Spleen (tissue), 11 donors: ENCODE measurements around the gene GPR157. TPM values are rescaled to one million over a fixed set of nuclear protein-coding genes. Genes with fewer than 3 reads are reported as not detected.
A peak's percentile ranks its signal among the peaks of the same experiment; 100 is the strongest.

Experiments used
- DNase-seq: peaks from one replicate; pipeline ENCODE4 v3.0.0-alpha.2; 2020
- H3K27ac ChIP-seq, 8 donors: fragments of 200-600 bp; sonication (generic) in 7 of 8; 1 replicate in 4 of 8; 2 replicates in 4 of 8; pipeline versions ENCODE4 v1.5.0 to v1.8.0; 2016 to 2021; ENCODE audit warnings: inconsistent platforms in 4 of 8, mild to moderate bottlenecking in 4 of 8, moderate library complexity in 1 of 8
- H3K27me3 ChIP-seq, 7 donors: fragments of 200-600 bp; sonication (generic) in 6 of 7; replicated peaks in 1 of 7; 1 replicate in 4 of 7; 2 replicates in 3 of 7; pipeline versions ENCODE4 v1.5.0 to v1.8.0; 2016 to 2021; ENCODE audit warnings: inconsistent platforms in 3 of 7, mild to moderate bottlenecking in 1 of 7
- H3K36me3 ChIP-seq, 6 donors: fragments of 200-600 bp; sonication (generic) in 5 of 6; 1 replicate in 4 of 6; 2 replicates in 2 of 6; pipeline versions ENCODE4 v1.5.0 to v1.8.0; 2016 to 2021; ENCODE audit warnings: inconsistent platforms in 2 of 6
- H3K4me1 ChIP-seq, 6 donors: fragments of 200-600 bp; sonication (generic) in 5 of 6; 1 replicate in 3 of 6; 2 replicates in 3 of 6; pipeline versions ENCODE4 v1.5.0 to v1.8.0; 2016 to 2021; ENCODE audit warnings: inconsistent platforms in 3 of 6
- H3K4me3 ChIP-seq, 8 donors: fragments of 200-600 bp; sonication (generic) in 7 of 8; 1 replicate in 4 of 8; 2 replicates in 4 of 8; pipeline versions ENCODE4 v1.5.0 to v1.8.0; 2016 to 2021; ENCODE audit warnings: inconsistent platforms in 4 of 8, mild to moderate bottlenecking in 4 of 8, moderate library complexity in 2 of 8
- H3K9me3 ChIP-seq, 8 donors: fragments of 200-600 bp; sonication (generic) in 7 of 8; 1 replicate in 4 of 8; 2 replicates in 4 of 8; pipeline versions ENCODE4 v1.5.0 to v1.8.0; 2016 to 2021; ENCODE audit warnings: inconsistent platforms in 4 of 8
- CTCF ChIP-seq, 11 experiments: fragments of 200-600 bp in 7 of 11; fragments of 450-650 bp in 4 of 11; sonication (generic) in 4 of 11; IDR thresholded peaks in 8 of 11; conservative IDR thresholded peaks in 3 of 11; 1 replicate in 7 of 11; 2 replicates in 4 of 11; pipeline versions ENCODE4 v1.4.0 to v1.8.0; 2016 to 2021; ENCODE audit warnings: antibody characterized with exemption in 11 of 11, inconsistent platforms in 4 of 11, mild to moderate bottlenecking in 1 of 11
- POLR2A ChIP-seq, 3 donors: fragments of 450-650 bp; IDR thresholded peaks; one replicate each; pipeline ENCODE4 v1.5.1; 2017; ENCODE audit warnings: antibody characterized with exemption in 3 of 3, mild to moderate bottlenecking in 1 of 3
- POLR2AphosphoS5 ChIP-seq, 3 donors: sonication (generic); formaldehyde crosslinking; IDR thresholded peaks; one replicate each; pipeline ENCODE4 v1.5.1; 2017; ENCODE audit warnings: antibody characterized with exemption in 3 of 3
- WGBS, 5 donors: extraction: QIAGEN DNeasy Blood & Tissue Kit in 3 of 5; methylation state at CpG; one replicate each; pipeline versions ENCODE4 v1.1.5 to v1.1.7; 2013 to 2018; 5-methylcytosine and 5-hydroxymethylcytosine counted together
- intact Hi-C: fragments of 100-400 bp; cut with DNase I; formaldehyde crosslinking; loops from one replicate; pipeline ENCODE4 v1.15.0; 2023; ENCODE audit warnings: low total_unique reads
- polyA plus RNA-seq, 3 donors: library from polyadenylated mRNA; stranded (reverse); fragments of 200-250 nt; gene quantifications; one replicate each; pipeline ENCODE4 v1.2.1, GENCODE V29; 2013
- total RNA-seq, 7 donors: library from RNA; depleted of rRNA in 3 of 7; stranded (reverse); fragments of >200 nt in 3 of 7; fragmentation: NEBNext Ultra II Directional in 4 of 7; extraction: Animal tissue kit (Norgen Biotek cat#: 25700) in 4 of 7; gene quantifications; one replicate each; pipeline versions ENCODE4 v1.1.0 to v1.2.1, GENCODE V29; 2016 to 2021
- donor health status: healthy with polysubstance abuse.
- donor health status: DM: no; HTN: no; CAD: no; lungs with moderate emphysema.
- donor health status: DM: no; HTN: no; CAD: no.
- donor health status: Bipolar disorder and iron deficiency.
- donor health status: healthy.
- donor health status: DM: no; HTN: no; CAD: no.
- donor health status: DM: yes; HTN: yes; CAD: no.

GPR157 gene
- total and polyA plus RNA-seq, 10 donors, result 1.2 to 10.5 (median 6.8) TPM

DNA sequence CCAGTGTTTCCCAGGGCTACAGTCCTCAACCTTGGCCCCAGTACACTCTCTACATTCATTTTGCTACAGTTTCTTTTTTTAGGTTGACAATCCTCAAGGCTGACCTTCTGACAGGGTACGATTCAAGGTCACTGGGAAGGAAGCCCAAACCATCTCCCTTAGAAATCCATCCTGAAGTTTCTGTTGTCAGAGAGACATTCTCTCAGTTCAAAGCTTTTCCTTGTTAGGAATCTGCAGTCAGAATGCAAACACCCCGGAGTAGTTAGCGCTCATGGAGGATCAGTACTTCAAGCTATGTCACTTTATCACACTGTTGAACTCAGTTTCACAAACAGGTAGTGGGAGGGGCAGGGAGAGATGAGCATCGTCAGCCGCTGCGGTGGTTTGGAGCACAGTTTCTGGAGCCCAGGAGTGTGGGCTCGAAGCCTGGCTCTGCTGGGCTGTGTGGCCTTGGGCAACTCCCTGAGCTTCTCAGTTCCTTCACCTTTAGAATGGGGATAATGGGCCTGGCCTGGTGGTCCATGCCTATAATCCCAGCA, 63.6 kb downstream of the GPR157 start:
- Histone ChIP-seq H3K4me3 (no peak overlapping the region), H3K36me3 (no peaks in the 10 kb centered on the region), H3K9me3 (no peaks in the 10 kb centered on the region), H3K4me1 (peaks cover 19 to 87% (median 70%) of the 10 kb centered on the region in 6 donors), H3K27ac (peak overlapping the region in 7 of 8 donors; percentile 15 to 73 (median 63)), H3K27me3 (no peaks in the 10 kb centered on the region)
- whole genome bisulfite sequencing, 5 donors, result 42 to 68% (median 46%) methylated on average over 7 of the region's 7 CpGs
- TF ChIP-seq CTCF (IDR thresholded peaks at IDR 0.05 in 8 of 11, conservative IDR thresholded peaks at IDR 0.05 in 3 of 11) (no peak), POLR2A (IDR thresholded peaks at IDR 0.05) (no peak), POLR2AphosphoS5 (IDR thresholded peaks at IDR 0.05) (no peak)
- intact Hi-C loops, result no loop called here
- DNase-seq, result no peak

- WGBS, 5 donors, result 58 to 78% (median 69%) methylated on average over 5 of the region's 5 CpGs
- Histone ChIP-seq H3K36me3 (no peaks in the 10 kb centered on the region), H3K4me3 (no peak overlapping the region), H3K4me1 (peaks cover 19 to 68% (median 49%) of the 10 kb centered on the region in 6 donors), H3K27me3 (no peaks in the 10 kb centered on the region), H3K9me3 (no peaks in the 10 kb centered on the region), H3K27ac (no peak overlapping the region)
- intact Hi-C loops, result no loop called here
- TF ChIP-seq CTCF (IDR thresholded peaks at IDR 0.05 in 8 of 11, conservative IDR thresholded peaks at IDR 0.05 in 3 of 11), result no peak
- TF ChIP-seq POLR2A (IDR thresholded peaks at IDR 0.05), result no peak
- TF ChIP-seq POLR2AphosphoS5 (IDR thresholded peaks at IDR 0.05), result no peak
- DNase-seq, result no peak
Measured at GRCh38 chr1:9062846-9063245, 66.1 kb downstream of the GPR157 start.

DNA sequence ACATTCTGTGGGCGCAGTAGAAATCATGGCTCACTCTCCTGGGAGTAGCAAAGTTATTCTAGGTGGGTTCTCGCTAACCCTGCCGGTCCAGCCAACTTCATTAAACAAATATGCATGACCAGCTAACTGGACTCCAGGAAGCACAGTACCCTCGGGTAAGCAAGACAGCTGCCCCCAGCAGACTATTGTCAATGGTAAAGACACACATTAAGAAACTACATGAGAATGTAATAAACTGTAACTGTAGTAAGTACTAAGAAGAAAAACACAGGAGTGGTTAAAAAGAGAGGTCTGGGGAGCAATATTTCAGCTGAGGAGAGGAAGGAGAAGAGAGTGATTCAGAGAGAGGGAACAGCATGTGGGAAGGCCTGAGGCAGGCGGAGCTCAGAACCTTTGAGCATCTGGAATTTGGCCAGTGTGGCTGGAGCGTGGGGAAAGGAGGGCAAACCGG, 66.9 kb downstream of the GPR157 start:
- no peak for DNase-seq
- Histone ChIP-seq H3K4me1 (peaks cover 17 to 60% (median 42%) of the 10 kb centered on the region in 6 donors), H3K36me3 (no peaks in the 10 kb centered on the region), H3K9me3 (no peaks in the 10 kb centered on the region), H3K27me3 (no peaks in the 10 kb centered on the region), H3K4me3 (no peak overlapping the region), H3K27ac (peak overlapping the region in 2 of 8 donors; percentile 7 to 18)
- intact Hi-C loops, result no loop called here
- 60 to 89% (median 74%) methylated on average over 7 of the region's 7 CpGs for WGBS, 5 donors
- TF ChIP-seq POLR2AphosphoS5 (IDR thresholded peaks at IDR 0.05) (no peak), POLR2A (IDR thresholded peaks at IDR 0.05) (no peak), CTCF (IDR thresholded peaks at IDR 0.05 in 8 of 11, conservative IDR thresholded peaks at IDR 0.05 in 3 of 11) (no peak)

GRCh38 chr1:9061252-9061960, 67.5 kb downstream of the GPR157 start:
- no peak for TF ChIP-seq POLR2AphosphoS5 (IDR thresholded peaks at IDR 0.05)
- TF ChIP-seq CTCF (IDR thresholded peaks at IDR 0.05 in 8 of 11, conservative IDR thresholded peaks at IDR 0.05 in 3 of 11), result no peak
- TF ChIP-seq POLR2A (IDR thresholded peaks at IDR 0.05), result no peak
- H3K27ac ChIP-seq, result peak overlapping the region in 2 of 8 donors; percentile 7 to 18
- H3K27me3 ChIP-seq, result no peaks in the 10 kb centered on the region
- intact Hi-C loops, result no loop called here
- no peak overlapping the region for H3K4me3 ChIP-seq
- H3K9me3 ChIP-seq, result no peaks in the 10 kb centered on the region
- 59 to 72% (median 63%) methylated on average over 6 of the region's 6 CpGs for WGBS, 5 donors
- H3K36me3 ChIP-seq, result peaks cover 0 to 5% (median 0%) of the 10 kb centered on the region in 6 donors
- peak; percentile 50 for DNase-seq
- peaks cover 13 to 53% (median 35%) of the 10 kb centered on the region in 6 donors for H3K4me1 ChIP-seq
